WTC11 (cell line): ENCODE results near the gene LCN1. TPM values are rescaled to one million over a fixed set of nuclear protein-coding genes. Genes with fewer than 3 reads are reported as not detected.
A peak's percentile ranks its signal among the peaks of the same experiment; 100 is the strongest.

Experiments used
- ATAC-seq: fragments of 200-7000 bp; cut with Tn5 transposase; 2 replicates; pipeline ENCODE4 v1.10.0; 2021; ENCODE audit warnings: mild to moderate bottlenecking, moderate library complexity
- CTCF ChIA-PET: fragments of 300-600 bp; sonication (Branson Sonifier 250); formaldehyde crosslinking; loops from one replicate; lab custom pipeline; 2021; ENCODE audit warnings: antibody characterized with exemption; lab: Charles Lee
- POLR2A ChIA-PET: fragments of 350-600 bp; sonication (Branson Sonifier 250); formaldehyde crosslinking; loops from one replicate; lab custom pipeline; 2021; ENCODE audit warnings: antibody characterized with exemption; lab: Charles Lee
- DNase-seq: peaks from one replicate; pipeline ENCODE4 v3.0.0; 2021; ENCODE audit warnings: low spot score
- H3K27ac Mint-ChIP-seq: 2 replicates; pipeline ENCODE4 v1.8.0; 2021; ENCODE audit warnings: mixed read lengths
- H3K27me3 Mint-ChIP-seq: 2 replicates; pipeline ENCODE4 v1.8.0; 2021; ENCODE audit warnings: low read depth, mild to moderate bottlenecking, moderate library complexity, mixed read lengths
- H3K36me3 Mint-ChIP-seq: 2 replicates; pipeline ENCODE4 v1.8.0; 2021; ENCODE audit warnings: mixed read lengths
- H3K4me1 Mint-ChIP-seq: 2 replicates; pipeline ENCODE4 v1.8.0; 2022; ENCODE audit warnings: mixed read lengths
- H3K4me3 Mint-ChIP-seq: 2 replicates; pipeline ENCODE4 v1.8.0; 2021; ENCODE audit warnings: mild to moderate bottlenecking, moderate library complexity, mixed read lengths
- H3K9me3 Mint-ChIP-seq: 2 replicates; pipeline ENCODE4 v1.8.0; 2021; ENCODE audit warnings: mixed read lengths
- ATF1 ChIP-seq: sonication (generic); formaldehyde crosslinking; IDR thresholded peaks from 2 replicates; pipeline ENCODE4 v1.8.1; 2023; ENCODE audit warnings: mild to moderate bottlenecking, moderate library complexity, missing genetic modification reagents
- ETV6 ChIP-seq: sonication (generic); formaldehyde crosslinking; IDR thresholded peaks from 2 replicates; pipeline ENCODE4 v1.8.1; 2022; ENCODE audit warnings: mild to moderate bottlenecking, missing genetic modification reagents
- FOXP1 ChIP-seq: sonication (generic); formaldehyde crosslinking; IDR thresholded peaks from 2 replicates; pipeline ENCODE4 v1.8.0; 2022; ENCODE audit warnings: missing genetic modification reagents, mild to moderate bottlenecking, moderate library complexity, borderline replicate concordance
- JAZF1 ChIP-seq: fragments of 250-450 bp; sonication (Bioruptor Pico); IDR thresholded peaks from 2 replicates; pipeline ENCODE4 v1.9.0; 2021; ENCODE audit warnings: moderate library complexity, mild to moderate bottlenecking, inconsistent platforms
- KAT7 ChIP-seq: sonication (generic); formaldehyde crosslinking; IDR thresholded peaks from 2 replicates; pipeline ENCODE4 v1.8.1; 2023; ENCODE audit warnings: missing genetic modification reagents, mild to moderate bottlenecking, borderline replicate concordance
- NFATC4 ChIP-seq: fragments of 250-450 bp; sonication (Bioruptor Pico); IDR thresholded peaks from 2 replicates; pipeline ENCODE4 v1.9.0; 2021; ENCODE audit warnings: mild to moderate bottlenecking
- NR1H2 ChIP-seq: sonication (generic); formaldehyde crosslinking; IDR thresholded peaks from 2 replicates; pipeline ENCODE4 v1.9.0; 2021; ENCODE audit warnings: mild to moderate bottlenecking, moderate library complexity, missing genetic modification reagents
- NR3C1 ChIP-seq: sonication (generic); formaldehyde crosslinking; conservative IDR thresholded peaks from 2 replicates; pipeline ENCODE4 v1.8.1; 2023; ENCODE audit warnings: low read depth, mild to moderate bottlenecking, missing genetic modification reagents
- PRRX2 ChIP-seq: fragments of 250-450 bp; sonication (Bioruptor Pico); IDR thresholded peaks from 2 replicates; pipeline ENCODE4 v1.8.0; 2021; ENCODE audit warnings: mild to moderate bottlenecking
- RORB ChIP-seq: fragments of 250-450 bp; sonication (Bioruptor Pico); IDR thresholded peaks from 2 replicates; pipeline ENCODE4 v1.9.0; 2021; ENCODE audit warnings: mild to moderate bottlenecking
- SMAD4 ChIP-seq: sonication (generic); formaldehyde crosslinking; IDR thresholded peaks from 2 replicates; pipeline ENCODE4 v1.8.0; 2022; ENCODE audit warnings: mild to moderate bottlenecking, missing genetic modification reagents
- TCF7 ChIP-seq: sonication (generic); formaldehyde crosslinking; IDR thresholded peaks from 2 replicates; pipeline ENCODE4 v1.8.0; 2022; ENCODE audit warnings: mild to moderate bottlenecking, low read depth, missing genetic modification reagents, moderate library complexity
- ZBTB21 ChIP-seq: sonication (generic); formaldehyde crosslinking; IDR thresholded peaks from 2 replicates; pipeline ENCODE4 v1.8.1; 2023; ENCODE audit warnings: mild to moderate bottlenecking, missing genetic modification reagents, borderline replicate concordance
- ZNF121 ChIP-seq: sonication (generic); formaldehyde crosslinking; IDR thresholded peaks from 2 replicates; pipeline ENCODE4 v1.8.0; 2023; ENCODE audit warnings: missing genetic modification reagents
- ZNF219 ChIP-seq: sonication (generic); formaldehyde crosslinking; IDR thresholded peaks from 2 replicates; pipeline ENCODE4 v1.8.0; 2023; ENCODE audit warnings: missing genetic modification reagents, mild to moderate bottlenecking, borderline replicate concordance
- ZNF232 ChIP-seq: sonication (generic); formaldehyde crosslinking; IDR thresholded peaks from 2 replicates; pipeline ENCODE4 v1.8.0; 2022; ENCODE audit warnings: mild to moderate bottlenecking, missing genetic modification reagents
- ZNF263 ChIP-seq: sonication (generic); formaldehyde crosslinking; IDR thresholded peaks from 2 replicates; pipeline ENCODE4 v1.8.1; 2022; ENCODE audit warnings: low read depth, mild to moderate bottlenecking, moderate library complexity, missing genetic modification reagents
- ZNF317 ChIP-seq: sonication (generic); formaldehyde crosslinking; IDR thresholded peaks from 2 replicates; pipeline ENCODE4 v1.8.1; 2023; ENCODE audit warnings: low read depth, mild to moderate bottlenecking, moderate library complexity, missing genetic modification reagents, borderline replicate concordance
- ZNF423 ChIP-seq: fragments of 250-450 bp; sonication (Bioruptor Pico); IDR thresholded peaks from 2 replicates; pipeline ENCODE4 v2.1.2; 2022; ENCODE audit warnings: mild to moderate bottlenecking, moderate library complexity
- total RNA-seq: library from RNA; stranded (reverse); gene quantifications from 3 replicates; pipeline ENCODE4 v1.2.3, GENCODE V29; 2021
- TF ChIP-seq, protein P1 (sequence below): sonication (generic); formaldehyde crosslinking; IDR thresholded peaks from 2 replicates; pipeline ENCODE4 v1.8.0; 2022; ENCODE audit warnings: mild to moderate bottlenecking, missing genetic modification reagents
- TF ChIP-seq, protein P2 (sequence below): sonication (generic); formaldehyde crosslinking; IDR thresholded peaks from 2 replicates; pipeline ENCODE4 v1.8.1; 2022; ENCODE audit warnings: low read depth, mild to moderate bottlenecking, moderate library complexity, missing genetic modification reagents, borderline replicate concordance
- TF ChIP-seq, protein P3 (sequence below): sonication (generic); formaldehyde crosslinking; conservative IDR thresholded peaks from 2 replicates; pipeline ENCODE4 v1.8.1; 2022; ENCODE audit warnings: mild to moderate bottlenecking, missing genetic modification reagents
- TF ChIP-seq, protein P4 (sequence below): fragments of 250-450 bp; sonication (Bioruptor Pico); conservative IDR thresholded peaks from 2 replicates; pipeline ENCODE4 v1.9.0; 2021; ENCODE audit warnings: mild to moderate bottlenecking
- TF ChIP-seq, protein P5 (sequence below): sonication (generic); formaldehyde crosslinking; IDR thresholded peaks from 2 replicates; pipeline ENCODE4 v1.8.0; 2023; ENCODE audit warnings: missing genetic modification reagents
- TF ChIP-seq, protein P6 (sequence below): sonication (generic); formaldehyde crosslinking; IDR thresholded peaks from 2 replicates; pipeline ENCODE4 v1.8.0; 2022; ENCODE audit warnings: mild to moderate bottlenecking, missing genetic modification reagents
- TF ChIP-seq, protein P7 (sequence below): sonication (generic); formaldehyde crosslinking; IDR thresholded peaks from 2 replicates; pipeline ENCODE4 v1.8.1; 2023; ENCODE audit warnings: mild to moderate bottlenecking, moderate library complexity, missing genetic modification reagents

The LCN1 gene
- total RNA-seq, 1 experiment from 2014 or later, result not detected

DNA sequence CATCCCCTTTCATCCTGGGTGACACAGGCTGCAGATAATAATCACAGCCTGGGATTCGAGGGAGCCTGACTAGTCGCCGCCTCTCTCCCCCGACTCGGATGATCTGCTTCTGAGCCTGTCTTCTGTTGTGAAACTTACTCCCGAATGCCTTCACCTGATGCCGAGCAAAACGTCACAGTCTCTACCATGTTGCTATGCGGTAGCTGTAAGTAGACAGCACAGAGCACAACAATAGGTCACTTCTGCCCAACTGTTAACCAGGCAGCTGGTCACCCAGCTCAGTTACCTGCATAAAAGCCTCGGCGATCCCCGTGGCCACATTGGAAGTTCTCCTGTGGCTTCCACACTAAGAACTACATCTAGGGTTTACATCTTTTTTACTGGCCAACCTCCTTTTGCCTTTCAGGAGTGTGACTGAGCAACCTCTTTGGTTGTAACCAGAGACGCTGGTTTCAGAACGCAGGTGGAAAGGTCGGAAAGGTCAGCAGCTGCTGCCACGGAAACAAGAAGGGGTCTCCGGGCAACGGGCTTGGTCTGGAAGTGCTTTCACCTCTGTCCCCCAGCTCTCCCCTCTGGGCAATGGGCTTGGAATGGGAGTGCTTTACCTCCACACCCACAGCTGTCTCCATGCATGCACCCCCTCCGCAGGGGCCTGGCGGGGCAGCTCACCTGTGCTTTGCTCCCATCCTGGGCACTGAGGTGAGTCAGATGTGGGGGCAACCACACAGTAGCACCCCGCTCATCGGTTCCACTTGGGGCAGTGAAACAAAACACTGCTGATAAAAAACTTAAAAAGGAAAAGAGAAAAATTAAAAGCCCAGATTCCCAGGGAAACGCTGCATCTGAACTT lies 49.2 kb upstream of the LCN1 start:
- Mint-ChIP-seq H3K4me3 (no peak overlapping the region), H3K9me3 (no peaks in the 10 kb centered on the region), H3K36me3 (no peaks in the 10 kb centered on the region), H3K27me3 (no peaks in the 10 kb centered on the region), H3K4me1 (peaks cover 37% of the 10 kb centered on the region), H3K27ac (peak overlapping the region; percentile 90)
- TF ChIP-seq JAZF1, result no peak
- TF ChIP-seq, protein P1, sequence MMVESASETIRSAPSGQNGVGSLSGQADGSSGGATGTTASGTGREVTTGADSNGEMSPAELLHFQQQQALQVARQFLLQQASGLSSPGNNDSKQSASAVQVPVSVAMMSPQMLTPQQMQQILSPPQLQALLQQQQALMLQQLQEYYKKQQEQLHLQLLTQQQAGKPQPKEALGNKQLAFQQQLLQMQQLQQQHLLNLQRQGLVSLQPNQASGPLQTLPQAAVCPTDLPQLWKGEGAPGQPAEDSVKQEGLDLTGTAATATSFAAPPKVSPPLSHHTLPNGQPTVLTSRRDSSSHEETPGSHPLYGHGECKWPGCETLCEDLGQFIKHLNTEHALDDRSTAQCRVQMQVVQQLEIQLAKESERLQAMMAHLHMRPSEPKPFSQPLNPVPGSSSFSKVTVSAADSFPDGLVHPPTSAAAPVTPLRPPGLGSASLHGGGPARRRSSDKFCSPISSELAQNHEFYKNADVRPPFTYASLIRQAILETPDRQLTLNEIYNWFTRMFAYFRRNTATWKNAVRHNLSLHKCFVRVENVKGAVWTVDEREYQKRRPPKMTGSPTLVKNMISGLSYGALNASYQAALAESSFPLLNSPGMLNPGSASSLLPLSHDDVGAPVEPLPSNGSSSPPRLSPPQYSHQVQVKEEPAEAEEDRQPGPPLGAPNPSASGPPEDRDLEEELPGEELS, result no peak
- TF ChIP-seq ZNF423 (CRISPR knock-in tag), result no peak
- no peak for TF ChIP-seq ZNF263 (CRISPR knock-in tag)
- no peak for TF ChIP-seq KAT7 (CRISPR knock-in tag)
- no peak for TF ChIP-seq ZBTB21 (CRISPR knock-in tag)
- TF ChIP-seq ATF1 (CRISPR knock-in tag), result no peak
- no peak for TF ChIP-seq NR3C1
- TF ChIP-seq RORB (CRISPR knock-in tag), result no peak
- no peak for TF ChIP-seq SMAD4
- TF ChIP-seq, protein P2, sequence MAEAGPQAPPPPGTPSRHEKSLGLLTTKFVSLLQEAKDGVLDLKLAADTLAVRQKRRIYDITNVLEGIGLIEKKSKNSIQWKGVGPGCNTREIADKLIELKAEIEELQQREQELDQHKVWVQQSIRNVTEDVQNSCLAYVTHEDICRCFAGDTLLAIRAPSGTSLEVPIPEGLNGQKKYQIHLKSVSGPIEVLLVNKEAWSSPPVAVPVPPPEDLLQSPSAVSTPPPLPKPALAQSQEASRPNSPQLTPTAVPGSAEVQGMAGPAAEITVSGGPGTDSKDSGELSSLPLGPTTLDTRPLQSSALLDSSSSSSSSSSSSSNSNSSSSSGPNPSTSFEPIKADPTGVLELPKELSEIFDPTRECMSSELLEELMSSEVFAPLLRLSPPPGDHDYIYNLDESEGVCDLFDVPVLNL (CRISPR knock-in tag), result no peak
- TF ChIP-seq, protein P3, sequence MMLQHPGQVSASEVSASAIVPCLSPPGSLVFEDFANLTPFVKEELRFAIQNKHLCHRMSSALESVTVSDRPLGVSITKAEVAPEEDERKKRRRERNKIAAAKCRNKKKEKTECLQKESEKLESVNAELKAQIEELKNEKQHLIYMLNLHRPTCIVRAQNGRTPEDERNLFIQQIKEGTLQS (CRISPR knock-in tag), result no peak
- TF ChIP-seq, protein P4, sequence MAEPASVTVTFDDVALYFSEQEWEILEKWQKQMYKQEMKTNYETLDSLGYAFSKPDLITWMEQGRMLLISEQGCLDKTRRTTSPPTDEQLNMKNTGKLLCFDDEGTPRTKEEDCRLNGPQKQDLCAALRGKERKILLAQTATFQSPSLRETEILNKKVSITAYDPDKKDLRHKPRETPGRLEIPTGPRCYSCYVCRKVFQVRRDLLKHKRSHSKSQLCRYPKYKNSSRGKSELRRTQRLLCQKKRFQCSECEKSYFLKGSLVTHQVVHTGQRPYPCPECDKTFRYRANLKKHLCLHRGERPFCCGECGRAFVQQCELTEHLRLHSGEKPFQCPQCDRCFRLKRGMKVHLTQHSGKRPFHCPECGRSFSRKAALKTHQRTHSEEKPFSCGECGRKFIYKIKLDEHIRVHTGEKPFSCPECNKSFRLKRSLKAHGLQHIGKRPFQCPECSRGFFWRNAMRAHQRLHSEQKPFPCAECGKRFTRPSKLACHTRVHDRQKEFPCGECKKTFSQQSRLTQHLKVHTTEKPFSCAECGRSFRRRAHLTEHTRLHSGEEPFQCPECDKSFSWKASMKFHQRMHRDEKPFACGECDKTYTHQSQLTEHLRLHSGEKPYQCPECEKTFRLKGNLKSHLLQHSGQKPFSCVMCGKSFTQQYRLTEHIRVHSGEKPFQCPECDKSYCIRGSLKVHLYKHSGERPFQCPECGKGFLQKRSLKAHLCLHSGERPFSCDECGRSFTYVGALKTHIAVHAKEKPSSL, result no peak
- TF ChIP-seq ETV6 (CRISPR knock-in tag), result no peak
- no peak for TF ChIP-seq FOXP1
- no peak for TF ChIP-seq ZNF219
- TF ChIP-seq ZNF121 (CRISPR knock-in tag), result no peak
- CTCF ChIA-PET, result interaction anchor here (0.9 to 1.4 kb wide), 6 partner anchors 14 to 34 kb away, joined by 3 to 8 read pairs (median 4); a partner anchor contains a TSS
- POLR2A ChIA-PET, result no interaction called here
- ATAC-seq, result peak; percentile 18; the same call in 1 of the 2 replicates
- DNase-seq, result peak; percentile 38

DNA sequence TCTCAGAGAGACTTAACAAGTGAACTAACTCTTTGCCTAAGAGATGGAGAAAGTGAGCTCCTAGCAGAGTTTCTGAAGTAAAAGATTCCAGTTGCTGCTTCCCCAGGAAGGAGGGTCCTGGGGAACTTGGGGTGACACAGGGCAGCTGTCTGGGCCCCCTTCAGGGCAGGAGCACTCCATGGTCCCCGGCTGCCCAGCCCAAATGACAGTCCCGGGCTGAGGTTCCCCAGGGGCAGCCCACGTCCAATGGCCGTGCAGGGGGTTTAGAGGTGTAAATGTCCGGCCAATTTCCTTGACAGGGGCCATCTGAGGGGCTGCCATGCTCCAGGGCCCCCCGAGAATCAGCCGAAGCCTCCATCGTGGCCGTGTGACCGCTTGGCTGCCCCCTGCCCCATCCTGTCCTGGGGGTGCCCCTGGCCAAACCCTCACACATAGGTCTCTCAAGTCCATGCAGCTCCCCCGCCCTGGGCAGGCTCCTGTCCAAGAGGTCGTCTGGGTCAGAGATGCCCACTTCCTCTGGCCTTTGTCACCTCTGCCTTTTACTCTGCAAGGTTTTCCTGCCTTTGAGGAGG lies 47.2 kb upstream of the LCN1 start:
- no peaks in the 10 kb centered on the region for H3K36me3 Mint-ChIP-seq
- H3K4me3 Mint-ChIP-seq, result no peak overlapping the region
- peaks cover 41% of the 10 kb centered on the region for H3K4me1 Mint-ChIP-seq
- DNase-seq, result no peak
- no peak for ATAC-seq
- POLR2A ChIA-PET, result no interaction called here
- no peak overlapping the region for H3K27ac Mint-ChIP-seq
- H3K9me3 Mint-ChIP-seq, result no peaks in the 10 kb centered on the region
- no peaks in the 10 kb centered on the region; the same call in 1 of the 2 replicates for H3K27me3 Mint-ChIP-seq
- CTCF ChIA-PET, result interaction anchor here (3.8 kb wide), 1 partner anchor 34 kb away, joined by 30 read pairs; no protein-coding TSS in a partner anchor
- TF ChIP-seq ZNF232 (CRISPR knock-in tag) (no peak), ZNF219 (no peak), TCF7 (CRISPR knock-in tag) (no peak), ZNF317 (no peak), NFATC4 (CRISPR knock-in tag) (no peak), NR1H2 (CRISPR knock-in tag) (no peak), PRRX2 (CRISPR knock-in tag) (no peak), ZNF423 (CRISPR knock-in tag) (no peak)
- TF ChIP-seq, protein P5, sequence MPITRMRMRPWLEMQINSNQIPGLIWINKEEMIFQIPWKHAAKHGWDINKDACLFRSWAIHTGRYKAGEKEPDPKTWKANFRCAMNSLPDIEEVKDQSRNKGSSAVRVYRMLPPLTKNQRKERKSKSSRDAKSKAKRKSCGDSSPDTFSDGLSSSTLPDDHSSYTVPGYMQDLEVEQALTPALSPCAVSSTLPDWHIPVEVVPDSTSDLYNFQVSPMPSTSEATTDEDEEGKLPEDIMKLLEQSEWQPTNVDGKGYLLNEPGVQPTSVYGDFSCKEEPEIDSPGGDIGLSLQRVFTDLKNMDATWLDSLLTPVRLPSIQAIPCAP (CRISPR knock-in tag), result no peak
- TF ChIP-seq, protein P6, sequence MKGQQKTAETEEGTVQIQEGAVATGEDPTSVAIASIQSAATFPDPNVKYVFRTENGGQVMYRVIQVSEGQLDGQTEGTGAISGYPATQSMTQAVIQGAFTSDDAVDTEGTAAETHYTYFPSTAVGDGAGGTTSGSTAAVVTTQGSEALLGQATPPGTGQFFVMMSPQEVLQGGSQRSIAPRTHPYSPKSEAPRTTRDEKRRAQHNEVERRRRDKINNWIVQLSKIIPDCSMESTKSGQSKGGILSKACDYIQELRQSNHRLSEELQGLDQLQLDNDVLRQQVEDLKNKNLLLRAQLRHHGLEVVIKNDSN, result no peak
- TF ChIP-seq, protein P7, sequence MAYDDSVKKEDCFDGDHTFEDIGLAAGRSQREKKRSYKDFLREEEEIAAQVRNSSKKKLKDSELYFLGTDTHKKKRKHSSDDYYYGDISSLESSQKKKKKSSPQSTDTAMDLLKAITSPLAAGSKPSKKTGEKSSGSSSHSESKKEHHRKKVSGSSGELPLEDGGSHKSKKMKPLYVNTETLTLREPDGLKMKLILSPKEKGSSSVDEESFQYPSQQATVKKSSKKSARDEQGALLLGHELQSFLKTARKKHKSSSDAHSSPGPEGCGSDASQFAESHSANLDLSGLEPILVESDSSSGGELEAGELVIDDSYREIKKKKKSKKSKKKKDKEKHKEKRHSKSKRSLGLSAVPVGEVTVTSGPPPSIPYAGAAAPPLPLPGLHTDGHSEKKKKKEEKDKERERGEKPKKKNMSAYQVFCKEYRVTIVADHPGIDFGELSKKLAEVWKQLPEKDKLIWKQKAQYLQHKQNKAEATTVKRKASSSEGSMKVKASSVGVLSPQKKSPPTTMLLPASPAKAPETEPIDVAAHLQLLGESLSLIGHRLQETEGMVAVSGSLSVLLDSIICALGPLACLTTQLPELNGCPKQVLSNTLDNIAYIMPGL (CRISPR knock-in tag), result no peak
